EL (cell line): ENCODE measurements around the gene EME2.
"Not testable (repeated sequence)": the region's sequence is repeated elsewhere in the genome, so short reads cannot be mapped to it uniquely, and the experiment has no call there.

Source experiments
- DNase-seq: peaks from one replicate; pipeline ENCODE4 v3.0.0-alpha.2; 2016

EME2 gene, protein sequence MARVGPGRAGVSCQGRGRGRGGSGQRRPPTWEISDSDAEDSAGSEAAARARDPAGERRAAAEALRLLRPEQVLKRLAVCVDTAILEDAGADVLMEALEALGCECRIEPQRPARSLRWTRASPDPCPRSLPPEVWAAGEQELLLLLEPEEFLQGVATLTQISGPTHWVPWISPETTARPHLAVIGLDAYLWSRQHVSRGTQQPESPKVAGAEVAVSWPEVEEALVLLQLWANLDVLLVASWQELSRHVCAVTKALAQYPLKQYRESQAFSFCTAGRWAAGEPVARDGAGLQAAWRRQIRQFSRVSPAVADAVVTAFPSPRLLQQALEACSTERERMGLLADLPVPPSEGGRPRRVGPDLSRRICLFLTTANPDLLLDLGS

DNA sequence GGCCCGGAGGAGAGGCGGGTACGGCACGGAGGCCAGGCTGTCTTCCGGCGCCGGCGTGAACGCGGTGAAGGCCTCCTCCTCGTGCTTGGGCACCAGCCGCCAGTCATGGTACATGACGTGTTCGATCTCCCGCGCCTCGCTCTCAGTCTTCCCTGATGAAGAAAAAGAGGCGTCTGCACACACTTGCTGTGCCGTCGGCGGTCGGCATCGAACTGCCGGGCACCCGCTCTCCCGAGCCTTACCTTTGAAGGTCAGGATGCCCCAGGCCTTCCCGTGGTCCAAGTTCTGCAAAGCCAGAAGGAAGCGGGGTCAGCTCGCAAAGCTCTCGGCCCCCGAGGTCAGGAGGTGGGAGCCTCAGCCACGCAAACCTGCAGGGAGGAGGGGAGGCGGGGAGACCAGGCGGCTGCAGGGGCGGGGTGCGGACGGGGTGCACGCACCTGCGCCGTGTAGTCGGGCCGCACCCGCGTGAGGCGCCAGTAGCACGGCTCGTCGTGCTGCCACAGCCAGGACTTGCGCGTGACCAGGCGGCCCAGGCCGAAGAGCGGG, at the start of gene EME2:
TSS of gene EME2 (plus strand) at position 449 of the 546 bp plus-strand sequence. CDS start 418 bp downstream, outside the sequence.
- DNase-seq: peak; percentile 52

DNA sequence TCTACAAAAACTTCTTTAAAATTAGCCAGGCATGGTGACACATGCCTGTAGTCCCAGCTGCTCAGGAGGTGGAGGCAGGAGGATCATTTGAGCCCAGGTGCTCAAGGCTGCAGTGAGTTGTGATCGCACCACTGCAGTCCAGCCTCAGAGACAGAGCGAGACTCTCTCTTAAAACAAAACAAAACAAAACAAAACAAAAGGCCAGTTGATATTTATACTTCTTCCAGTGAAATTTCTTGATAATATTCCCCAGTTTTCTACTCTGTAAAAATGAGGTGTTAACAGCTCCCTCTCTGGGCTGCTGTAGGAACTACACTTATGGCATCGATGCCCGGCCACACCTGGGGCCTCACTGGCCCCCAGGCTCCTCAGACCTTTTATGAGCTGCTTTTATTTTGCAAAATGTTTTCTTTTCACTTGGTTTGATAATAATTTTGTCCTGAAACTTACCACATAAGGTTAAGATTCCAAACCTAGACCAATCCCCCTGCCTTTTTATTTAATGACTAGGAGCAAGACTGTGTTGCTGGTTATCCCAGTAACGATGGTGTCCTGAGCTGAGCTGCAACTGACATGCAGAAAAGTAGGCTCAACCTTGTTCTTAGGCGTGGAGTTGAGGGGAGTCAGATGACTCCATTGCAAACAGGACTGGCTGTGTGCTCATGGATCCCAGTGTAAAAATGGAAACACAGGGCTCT, 49.0 kb upstream of the EME2 start:
- peak; percentile 38 for DNase-seq

DNA sequence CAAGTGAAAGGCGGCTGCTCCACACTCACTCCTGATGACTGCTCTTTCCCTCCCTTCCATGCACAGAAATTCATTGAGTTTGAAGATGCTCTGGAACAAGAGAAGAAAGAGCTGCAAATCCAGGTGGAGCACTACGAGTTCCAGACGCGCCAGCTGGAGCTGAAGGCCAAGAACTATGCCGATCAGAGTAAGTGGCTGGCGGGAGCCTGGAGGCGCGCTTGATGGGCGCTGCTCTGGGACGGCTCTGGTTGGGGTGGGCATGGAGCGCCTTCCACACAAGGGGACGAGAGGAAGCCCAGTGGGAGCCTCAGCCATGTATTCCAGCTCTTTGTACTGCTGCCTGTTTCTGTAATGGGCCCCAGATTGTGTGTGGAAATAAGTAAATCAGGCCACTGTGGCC, 48.1 kb upstream of the EME2 start:
- DNase-seq: no peak

DNA sequence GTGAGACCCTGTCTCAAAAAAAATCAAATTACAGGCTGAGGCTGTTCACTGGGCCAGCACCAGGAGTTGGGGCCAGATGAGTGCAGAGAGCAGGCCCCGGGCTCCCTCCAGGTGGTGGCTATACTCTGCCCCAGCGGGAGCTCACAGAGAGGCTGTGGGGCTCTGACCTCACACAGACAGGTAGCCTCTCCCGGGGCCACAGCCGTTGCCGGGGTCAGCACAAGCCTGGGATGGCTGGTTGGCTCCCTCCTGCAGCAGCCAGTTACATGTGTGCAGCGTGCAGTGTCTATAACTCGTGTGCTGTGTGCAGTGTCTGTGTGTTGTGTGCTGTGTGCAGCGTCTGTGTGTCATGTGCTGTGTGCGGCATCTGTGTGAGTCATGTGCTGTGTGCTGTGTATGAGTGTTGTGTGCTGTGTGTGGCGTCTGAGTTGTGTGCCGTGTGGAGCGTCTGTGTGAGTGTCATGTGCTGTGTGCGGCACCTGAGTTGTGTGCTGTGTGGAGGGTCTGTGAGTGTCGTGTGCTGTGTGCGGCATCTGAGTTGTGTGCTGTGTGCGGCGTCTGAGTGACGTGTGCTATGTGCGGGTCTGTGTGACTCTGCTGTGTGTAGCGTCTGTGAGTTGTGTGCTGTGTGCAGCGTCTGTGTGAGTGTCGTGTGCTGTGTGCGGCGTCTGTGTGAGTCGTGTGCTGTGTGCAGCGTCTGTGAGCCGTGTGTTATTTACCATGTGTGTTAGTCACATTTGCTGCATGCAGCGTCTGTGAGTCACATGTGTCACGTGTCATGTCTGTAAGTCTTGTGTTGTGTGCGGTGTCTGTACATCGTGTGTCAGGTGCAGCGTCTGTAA, 45.7 kb upstream of the EME2 start:
- no peak for DNase-seq

DNA sequence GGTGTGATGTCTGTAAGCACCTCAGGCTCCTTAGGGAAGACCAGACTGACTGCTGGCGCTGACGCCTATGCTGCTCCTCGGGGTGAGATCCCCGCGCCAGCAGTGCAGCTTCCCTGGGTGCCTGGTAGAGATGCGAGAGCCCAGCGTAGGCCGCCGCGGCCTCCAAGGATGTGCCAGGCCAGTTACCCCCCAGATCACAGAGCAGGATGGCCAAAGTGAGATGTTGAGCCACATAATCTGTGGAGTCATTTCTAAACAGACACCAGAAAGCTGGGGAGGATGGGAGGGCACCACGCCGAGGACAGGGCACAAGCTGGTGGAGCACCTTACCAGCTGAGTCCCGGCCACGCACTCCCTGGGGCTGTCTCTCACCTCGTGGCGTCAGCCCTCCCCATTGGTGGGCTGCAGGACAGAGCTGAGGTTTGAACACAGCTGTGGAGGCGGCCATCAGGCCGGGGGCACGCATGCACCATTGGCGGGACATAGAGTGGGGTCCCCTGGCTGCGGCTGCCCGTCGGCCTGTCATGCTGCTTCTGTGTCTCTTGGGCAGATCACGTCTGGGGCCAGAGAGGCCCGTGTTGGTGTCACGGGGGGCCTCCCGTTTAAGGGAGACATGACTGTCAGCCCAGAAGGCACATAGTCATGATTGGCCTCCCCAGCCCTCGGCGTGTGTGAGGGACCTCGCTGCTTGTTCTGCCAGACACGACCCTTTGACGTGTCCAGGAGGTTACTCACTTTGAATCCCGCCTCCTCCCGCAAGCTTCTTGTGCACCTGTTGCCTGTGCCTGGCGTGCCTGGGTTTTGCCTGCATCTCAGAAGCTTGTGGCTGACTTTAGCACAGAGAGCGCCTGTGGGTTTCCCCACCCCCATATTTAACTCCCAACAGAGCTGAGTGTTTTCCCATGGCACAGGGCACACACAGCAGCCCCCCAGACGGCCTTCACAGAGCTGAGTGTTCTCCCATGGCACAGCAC, 44.7 kb upstream of the EME2 start:
- no peak for DNase-seq

DNA sequence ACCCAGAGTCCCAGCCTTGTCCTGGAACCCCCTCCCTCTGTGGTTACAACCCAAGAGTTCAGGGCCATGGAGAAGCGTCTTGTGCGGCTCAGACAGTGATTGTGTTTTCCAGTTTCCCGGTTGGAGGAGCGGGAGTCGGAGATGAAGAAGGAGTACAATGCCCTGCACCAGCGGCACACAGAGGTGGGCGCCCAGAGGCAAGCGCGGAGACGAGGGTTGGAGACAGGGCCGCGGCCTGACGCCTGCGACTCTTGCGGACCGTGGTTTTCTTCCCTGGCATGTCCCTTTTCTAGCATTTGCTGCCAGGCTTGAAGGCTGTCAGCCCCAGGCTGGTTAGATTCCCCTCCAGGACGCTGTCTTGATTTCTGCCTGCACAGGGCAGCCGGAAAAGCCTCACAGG, 43.6 kb upstream of the EME2 start:
- DNase-seq: no peak

DNA sequence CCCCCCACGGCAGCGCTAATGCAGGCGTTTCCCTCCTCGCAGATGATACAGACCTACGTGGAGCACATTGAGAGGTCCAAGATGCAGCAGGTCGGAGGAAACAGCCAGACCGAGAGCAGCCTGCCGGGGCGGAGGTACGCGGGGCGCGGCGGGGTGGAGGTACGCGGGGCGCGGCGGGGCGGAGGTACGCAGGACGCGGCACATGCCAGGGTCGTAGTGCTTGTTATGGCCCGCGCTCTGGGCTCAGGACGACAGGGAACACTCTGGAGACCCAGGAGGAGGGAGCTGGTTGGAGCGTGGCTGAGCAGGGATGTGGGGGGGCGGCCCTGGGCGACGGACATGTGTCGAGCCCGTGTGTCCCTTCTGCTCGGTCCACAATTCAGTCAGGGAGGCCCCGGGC, 43.2 kb upstream of the EME2 start:
- DNase-seq: no peak

DNA sequence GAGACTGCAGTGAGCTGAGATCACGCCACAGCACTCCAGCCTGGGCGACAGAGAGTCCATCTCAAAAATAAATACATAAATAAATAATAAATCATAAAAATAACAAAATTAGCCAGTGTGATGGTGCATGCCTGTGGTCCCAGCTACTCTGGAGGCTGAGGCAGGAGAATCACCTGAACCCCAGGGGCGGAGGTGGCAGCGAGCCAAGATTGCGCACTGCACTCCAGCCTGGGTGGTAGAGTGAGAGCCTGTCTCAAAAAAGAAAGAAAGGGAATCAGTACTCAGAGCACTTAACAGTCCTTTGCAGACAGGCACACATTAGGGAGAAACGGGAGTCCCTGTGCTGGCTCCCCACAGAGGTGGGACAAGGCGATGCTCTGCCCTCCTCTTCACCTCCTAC, 41.5 kb upstream of the EME2 start:
- DNase-seq: no peak

DNA sequence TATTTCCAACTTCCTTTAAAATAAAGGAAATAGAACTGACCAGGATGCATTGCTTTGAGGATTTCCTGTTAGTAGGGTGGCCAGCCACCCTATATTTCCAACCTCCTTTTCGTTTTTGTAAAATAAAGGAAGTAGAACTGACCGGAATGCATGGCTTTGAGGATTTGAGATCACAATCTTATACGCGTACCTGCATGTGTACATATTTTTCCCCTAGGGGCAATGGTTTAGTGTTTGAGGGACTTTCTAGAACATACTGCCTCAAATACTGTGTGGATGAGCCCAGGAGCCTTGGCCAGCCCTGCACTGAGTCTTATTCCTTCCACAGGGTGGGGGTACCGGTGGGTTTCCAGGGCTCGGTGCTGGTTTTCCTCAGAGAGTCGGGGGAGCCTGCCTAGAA, 41.0 kb upstream of the EME2 start:
- no peak for DNase-seq

DNA sequence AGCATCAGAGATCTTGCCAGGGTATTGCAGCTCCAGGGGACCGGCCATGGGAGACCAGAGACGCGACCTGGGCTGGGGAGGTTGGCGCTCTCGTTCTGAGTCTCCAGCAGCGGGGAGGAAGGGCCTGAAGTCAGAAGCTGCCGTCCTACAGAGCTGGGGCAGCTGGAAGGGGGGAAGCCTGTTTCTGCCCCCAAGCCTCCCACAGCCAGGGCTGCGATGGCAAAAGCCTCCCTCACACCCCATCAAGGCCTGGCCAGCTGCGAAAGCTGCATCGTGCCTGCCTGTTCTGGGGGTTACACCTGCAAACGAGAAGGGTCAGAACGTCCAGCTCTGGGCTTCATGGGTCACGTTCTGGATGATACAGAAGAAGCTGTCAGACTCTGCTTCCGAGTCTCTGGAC, 40.5 kb upstream of the EME2 start:
- no peak for DNase-seq

DNA sequence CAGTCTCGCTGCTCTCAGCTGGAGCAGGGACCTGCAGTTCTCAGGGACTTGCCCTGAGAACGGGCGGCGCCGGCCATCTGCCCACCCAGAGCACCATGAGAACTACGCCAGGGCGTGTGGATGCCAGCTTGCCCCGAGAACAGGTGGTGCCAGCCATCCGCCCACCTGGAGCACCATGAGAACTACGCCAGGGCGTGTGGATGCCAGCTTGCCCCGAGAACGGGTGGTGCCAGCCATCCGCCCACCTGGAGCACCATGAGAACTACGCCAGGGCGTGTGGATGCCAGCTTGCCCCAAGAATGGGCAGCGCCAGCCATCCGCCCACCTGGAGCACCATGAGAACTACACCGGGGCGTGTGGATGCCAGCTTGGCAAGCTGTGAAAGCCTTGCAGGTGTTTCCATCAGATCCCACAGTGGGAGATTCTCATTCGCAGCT, 40.0 kb upstream of the EME2 start:
- not testable (repeated sequence) for DNase-seq

DNA sequence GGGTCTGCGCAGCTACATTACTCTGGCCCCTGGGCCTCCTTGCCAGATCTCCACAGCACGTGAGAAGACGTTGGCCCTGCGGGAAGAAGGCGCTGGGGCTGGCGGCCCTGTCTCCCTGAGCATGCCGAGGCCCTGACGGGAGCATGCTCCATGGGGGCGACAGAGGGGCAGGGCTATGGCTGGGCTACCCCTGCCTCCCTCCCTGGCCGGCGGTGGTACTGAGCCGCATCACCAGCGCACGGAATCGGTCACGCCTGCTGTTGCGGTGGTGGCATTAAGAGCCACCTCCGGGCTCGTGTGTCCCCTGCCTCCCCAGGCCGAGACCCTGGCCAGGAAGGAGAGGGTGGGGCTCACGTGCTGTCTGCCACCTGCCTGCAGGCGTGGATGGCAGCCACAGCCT, 38.5 kb upstream of the EME2 start:
- no peak for DNase-seq

DNA sequence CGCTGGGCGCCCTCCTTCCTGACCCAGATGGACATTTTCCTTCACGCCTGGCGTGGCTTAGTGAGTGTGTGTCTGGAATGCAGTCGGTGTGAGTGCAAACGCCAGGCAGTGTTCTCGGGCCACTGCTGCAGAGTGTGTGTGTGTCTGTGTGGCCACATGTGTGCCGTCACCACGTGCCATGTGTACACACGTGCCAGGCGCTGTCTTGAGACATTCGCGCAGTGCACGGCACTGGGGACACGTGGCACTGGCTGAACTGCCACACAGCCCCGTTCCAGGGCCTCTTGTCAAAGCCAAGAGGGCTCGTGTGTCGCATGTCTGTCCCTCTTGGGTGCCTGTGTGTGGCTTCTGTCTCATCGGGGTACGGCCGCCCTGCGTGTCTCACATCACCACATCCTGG, 37.8 kb upstream of the EME2 start:
- DNase-seq: no peak

DNA sequence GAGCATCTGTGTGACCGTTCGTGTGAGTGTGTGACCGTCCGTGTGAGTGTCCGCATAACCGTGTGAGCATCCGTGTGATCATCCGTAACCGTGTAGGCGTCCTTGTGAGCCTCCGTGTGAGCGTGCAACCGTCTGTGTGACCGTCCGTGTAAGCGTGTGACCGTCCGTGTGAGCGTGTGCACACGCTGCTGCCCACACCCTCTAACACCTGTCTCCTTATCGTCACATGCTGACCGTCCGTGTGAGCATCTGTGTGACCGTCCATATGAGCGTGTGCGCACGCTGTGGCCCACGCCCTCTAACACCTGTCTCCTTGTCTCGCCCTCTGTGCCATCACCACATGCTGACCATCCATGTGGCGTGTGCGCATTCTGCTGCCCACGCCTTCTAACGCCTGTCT, 32.4 kb upstream of the EME2 start:
- DNase-seq: no peak

DNA sequence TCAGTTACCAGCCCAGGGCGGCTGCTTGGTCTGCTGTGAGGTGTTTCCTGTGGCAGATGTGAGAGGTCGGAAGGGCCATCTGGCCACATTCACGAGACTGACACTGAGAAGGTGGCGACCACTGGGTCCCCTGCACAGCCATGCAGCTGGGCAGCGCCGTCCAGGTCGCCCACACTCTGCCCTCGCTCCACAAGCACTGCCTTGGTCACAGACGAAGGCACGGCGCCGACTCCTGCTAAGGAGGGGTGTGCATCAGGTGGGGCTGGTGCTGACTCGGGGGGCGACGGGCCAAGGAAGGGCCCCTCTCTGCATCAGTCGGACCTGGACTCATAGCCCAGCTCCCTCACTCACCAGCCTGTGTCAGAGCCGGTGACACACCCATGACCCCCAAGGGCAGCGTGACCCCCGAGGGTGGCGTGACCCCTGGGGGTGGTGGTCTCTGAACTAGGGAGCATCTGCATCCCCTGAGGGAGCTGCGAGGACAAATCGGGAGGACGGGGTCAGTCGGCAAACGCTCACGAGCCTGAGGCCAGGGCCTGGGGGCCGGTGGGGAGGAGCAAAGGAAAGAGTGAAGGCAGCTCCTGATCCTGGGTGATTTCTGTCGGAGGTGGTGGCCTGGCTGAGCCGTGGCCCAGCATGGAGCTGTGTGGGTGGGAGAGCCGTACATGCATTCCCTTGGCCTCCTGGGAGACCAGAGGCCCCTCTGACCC, 31.7 kb upstream of the EME2 start:
- no peak for DNase-seq

DNA sequence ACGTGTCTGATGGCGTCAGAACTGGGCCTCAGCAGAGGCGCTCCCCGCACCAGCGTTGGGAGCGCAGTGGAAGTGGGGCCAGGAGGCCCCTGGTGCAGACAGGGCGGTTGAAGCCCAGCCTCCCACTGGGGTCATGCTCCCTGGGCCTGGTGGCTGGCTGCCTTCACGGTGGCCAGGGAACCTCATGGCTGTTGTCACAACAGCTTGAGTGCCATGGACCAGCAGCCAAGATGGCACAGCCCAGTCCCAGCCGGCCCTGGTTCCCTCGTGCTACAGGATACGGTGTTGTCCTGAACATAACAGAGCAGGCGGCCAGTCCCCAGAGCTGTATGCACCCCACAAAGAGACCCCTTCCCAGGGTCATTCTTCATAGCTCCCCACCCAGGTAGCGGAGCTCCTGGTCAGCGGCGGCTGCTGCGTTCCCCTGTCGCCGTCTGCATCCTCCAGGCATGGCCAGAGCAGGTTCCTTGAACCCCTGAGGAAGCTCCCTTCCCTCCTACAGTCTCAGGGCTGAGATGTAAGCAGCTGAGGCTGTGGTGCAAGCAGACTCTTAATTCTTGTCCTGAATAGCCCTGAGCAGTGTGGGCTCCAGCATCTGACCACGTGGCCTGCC, 31.0 kb upstream of the EME2 start:
- no peak for DNase-seq

DNA sequence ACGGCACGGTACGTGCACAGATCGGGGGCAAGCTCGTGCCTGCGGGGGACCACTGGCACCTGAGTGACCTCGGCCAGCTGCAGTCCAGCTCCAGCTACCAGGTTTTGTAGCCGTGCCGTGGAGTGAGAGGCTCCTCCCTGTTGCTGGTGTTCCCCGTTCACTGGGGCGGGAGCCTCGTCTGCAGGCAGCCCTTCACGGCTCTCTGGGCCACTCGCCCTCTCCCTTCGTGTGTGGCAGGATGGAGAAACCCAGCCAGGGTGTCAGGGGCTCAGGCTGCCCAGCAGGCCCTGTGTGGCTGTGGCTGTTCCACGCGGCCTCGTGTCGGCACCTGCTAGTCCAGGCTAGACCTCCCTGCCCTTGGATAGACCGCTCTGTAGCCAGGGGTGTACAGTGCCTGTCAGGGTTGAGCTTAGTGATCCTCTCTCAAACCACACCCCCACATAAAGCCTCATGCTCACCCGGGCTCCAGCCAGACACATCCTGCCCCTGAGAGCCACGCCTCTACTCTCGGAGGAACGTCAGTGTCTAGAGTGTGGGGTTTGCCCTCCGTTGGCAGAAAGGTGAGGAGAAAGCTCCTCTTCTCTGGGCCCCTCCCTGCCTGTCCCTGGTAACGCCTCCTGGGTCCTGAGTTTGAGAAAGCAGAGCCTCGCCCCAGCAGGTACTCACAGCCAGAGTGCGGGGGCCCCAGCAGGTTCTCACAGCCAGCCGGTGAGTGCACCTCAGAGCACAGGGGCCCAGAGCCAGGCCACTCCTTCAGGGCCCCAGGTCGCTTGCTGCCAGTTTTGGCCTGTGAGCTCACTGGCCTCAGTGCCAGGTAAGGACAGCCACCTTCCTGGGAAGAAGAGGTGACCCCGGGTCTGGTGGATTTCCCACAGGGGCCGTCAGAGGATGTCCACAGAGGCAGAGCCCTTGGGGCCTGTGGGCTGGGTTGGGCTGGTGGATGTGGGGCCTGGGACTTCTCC, 29.0 kb upstream of the EME2 start:
- no peak for DNase-seq

DNA sequence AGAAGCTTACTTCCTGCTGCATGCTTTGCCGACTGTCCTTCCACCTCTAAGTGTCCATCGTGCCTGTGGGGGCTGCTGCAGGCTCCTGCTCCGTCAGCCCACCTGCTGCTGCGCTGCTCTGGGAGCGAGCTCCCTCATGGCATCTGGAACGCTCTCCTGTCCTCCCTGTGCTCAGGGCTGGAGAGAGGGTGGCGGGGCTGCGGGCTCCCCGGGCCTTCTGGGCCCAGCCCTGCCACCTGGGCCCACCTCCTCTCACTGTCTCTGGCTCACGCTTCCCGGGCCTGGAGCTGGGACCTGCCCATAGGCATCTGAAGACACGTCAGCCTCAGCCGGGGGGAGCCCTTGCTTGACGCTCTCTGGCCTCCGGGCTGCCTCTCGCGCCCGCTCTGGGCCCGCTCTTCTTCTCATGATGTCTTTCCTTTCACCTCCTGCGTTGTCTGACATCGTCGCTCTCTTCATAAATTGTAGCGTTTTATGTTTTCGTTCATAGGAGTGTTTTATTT, 28.2 kb upstream of the EME2 start:
- no peak for DNase-seq

DNA sequence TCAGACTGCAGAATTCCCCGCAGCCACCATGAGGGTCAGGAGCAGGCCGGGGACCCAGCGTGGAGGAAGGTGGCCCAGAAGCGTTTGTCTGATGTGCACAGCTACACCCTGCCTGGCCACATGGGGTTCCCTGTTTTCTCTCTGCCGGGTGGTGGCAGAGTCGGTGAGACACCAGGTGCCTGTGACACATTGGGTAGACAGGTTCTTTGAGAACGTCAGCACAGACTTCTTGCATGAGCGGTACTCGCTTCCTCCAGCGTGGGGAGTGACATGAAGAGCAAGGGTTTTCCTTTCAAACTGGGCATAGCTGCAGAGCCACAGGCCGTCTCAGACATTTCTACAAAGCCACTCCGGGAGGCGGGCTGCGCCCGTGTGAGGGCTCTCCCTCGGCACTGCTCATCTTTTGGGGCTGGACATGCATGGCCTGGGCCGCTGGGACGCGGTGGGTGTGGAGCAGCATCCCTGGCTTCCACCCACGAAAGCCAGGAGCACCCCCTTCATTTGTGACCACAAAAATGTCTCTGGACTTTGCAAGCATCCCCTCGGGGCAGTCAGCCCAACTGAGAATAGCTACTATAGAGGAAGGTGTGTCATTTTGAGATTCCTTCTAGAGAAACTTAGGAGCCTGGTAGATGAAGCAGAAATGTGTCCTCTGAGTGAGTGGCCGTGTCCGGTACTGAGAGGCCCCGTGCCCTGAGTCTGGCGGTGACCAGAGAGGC, 27.3 kb upstream of the EME2 start:
- peak; percentile 97 for DNase-seq
